GM13977 (cell line): Measurements from ENCODE around the gene CRB3.

Experiments used
- DNase-seq: peaks from one replicate; pipeline ENCODE4 v3.0.0; 2012; ENCODE audit warnings: low spot score
- in situ Hi-C: fragments of 300-500 bp; cut with MboI; formaldehyde crosslinking; loops from one replicate; pipeline ENCODE4 v1.12.0; 2022; ENCODE audit warnings: low sequenced_read_pairs, low pct_unique_long_range_greater_than_20kb, mixed read lengths, inconsistent platforms; ENCODE audit not compliant: unreplicated experiment
- TF ChIP-seq, protein P1 (sequence below): IDR thresholded peaks from 2 replicates; pipeline ENCODE4 v1.5.1; 2012; ENCODE audit warnings: mild to moderate bottlenecking, control low read depth; ENCODE audit not compliant: insufficient read depth; ENCODE audit errors: extremely low read depth, missing control alignments

Gene CRB3

DNA sequence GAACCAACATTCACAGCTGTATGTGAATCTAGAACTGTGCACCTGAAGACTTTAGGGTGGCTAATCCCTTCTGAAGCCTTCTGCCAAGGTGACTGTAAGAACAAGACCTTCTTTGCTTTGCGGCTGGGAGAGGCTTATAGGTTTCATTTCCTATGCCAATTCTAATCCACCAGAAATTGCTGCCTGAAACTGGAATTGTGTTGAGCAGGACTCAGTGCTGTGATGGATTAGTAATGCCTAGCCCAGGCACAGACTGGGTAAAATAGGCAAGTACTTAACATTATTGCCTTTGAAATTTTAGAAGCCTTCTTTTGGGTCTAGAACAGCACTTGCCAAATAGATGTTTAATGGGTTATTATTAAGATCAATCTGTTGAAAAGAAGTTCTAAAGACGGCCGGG lies 16.0 kb upstream of the CRB3 start:
- TF ChIP-seq, protein P1, sequence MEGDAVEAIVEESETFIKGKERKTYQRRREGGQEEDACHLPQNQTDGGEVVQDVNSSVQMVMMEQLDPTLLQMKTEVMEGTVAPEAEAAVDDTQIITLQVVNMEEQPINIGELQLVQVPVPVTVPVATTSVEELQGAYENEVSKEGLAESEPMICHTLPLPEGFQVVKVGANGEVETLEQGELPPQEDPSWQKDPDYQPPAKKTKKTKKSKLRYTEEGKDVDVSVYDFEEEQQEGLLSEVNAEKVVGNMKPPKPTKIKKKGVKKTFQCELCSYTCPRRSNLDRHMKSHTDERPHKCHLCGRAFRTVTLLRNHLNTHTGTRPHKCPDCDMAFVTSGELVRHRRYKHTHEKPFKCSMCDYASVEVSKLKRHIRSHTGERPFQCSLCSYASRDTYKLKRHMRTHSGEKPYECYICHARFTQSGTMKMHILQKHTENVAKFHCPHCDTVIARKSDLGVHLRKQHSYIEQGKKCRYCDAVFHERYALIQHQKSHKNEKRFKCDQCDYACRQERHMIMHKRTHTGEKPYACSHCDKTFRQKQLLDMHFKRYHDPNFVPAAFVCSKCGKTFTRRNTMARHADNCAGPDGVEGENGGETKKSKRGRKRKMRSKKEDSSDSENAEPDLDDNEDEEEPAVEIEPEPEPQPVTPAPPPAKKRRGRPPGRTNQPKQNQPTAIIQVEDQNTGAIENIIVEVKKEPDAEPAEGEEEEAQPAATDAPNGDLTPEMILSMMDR = no peak
- in situ Hi-C loops = no loop called here
- DNase-seq = no peak

DNA sequence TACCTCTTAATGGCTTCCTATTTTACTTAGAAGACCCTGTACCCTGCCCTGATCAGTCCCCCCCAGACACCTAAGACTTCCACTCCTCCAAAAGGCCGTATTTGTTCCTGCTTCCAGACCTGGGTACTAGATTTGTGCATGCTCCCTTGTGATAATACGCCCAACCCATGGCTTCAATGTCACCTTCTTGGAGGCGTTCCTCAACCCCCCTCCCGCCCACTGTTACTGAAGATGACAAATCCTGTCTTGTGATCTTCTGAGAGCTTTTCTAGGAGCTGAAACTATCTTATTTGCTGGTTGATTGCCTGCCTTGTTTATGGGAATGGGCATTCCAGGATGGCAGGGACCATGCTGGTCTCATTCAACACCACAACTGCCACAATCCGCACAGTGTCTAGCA lies 13.9 kb upstream of the CRB3 start:
- TF ChIP-seq, protein P1 = no peak
- DNase-seq = no peak
- in situ Hi-C loops = no loop called here

DNA sequence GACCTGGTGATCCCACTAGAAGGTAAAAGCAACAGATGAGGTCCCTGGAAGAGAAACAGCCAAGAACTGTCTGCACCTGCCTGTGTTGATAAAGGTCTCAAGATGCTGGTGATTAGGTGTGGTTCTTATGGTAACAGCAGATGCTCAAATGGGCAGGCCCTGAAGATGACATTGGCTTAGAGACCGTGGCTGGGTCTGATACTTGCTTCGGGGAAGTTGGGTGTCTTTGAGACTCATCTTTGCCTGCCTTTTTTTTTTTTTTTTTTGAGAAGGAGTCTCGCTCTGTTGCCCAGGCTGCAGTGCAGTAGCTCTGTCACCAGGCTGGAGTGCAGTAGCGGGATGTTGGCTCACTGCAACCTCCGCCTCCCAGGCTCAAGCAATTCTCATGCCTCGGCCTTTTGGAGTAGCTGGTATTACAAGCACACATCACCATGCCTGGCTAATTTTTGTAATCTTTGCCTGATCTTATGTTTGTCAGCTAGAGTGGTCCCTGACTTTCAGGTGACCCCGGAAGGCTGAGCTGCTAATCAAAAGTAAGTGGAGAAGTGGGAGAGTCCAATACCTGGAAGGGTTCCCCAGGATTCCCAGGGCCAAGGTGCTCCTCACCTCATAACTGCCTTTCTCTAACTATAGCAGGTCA lies 12.4 kb upstream of the CRB3 start:
- TF ChIP-seq, protein P1 = no peak
- DNase-seq = no peak
- in situ Hi-C loops = no loop called here

DNA sequence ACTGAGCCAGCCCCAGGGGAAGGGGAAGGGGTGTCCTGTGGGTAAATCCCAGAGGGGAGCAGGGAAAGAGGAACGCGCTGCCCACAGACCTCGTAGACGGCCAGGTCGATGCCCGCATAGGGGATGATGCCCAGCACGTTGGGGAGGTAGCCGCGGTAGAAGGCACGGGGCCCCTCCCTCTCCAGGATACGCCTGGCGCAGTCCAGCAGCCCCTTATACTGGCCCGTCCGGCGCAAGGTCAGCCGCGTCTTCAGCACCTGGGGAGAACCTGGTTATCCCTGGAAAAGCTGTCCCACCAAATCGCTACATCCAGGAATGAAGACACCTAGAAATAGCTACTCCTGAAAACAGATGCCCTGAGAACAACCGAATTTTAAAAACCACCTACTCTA lies 11.9 kb upstream of the CRB3 start:
- TF ChIP-seq, protein P1 = no peak
- in situ Hi-C loops = no loop called here
- DNase-seq = no peak

DNA sequence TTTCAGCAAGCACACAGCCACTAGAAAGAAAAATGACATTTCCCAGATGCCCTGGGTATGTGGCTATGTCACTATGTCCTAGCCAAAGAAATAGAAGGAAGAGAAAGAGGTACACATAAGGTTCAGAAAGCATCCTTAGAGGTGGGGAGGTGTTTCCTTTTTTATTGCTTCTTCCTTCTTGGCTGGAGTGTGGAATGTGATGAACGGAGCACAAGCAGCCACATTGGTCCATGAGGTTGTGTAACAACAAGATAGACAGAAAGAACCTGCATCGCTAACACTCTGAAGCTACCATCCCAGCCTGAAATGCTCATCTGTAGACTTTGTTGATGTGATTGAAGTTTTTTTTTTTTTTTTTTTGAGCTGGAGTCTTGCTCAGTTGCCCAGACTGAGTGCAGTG lies 11.2 kb upstream of the CRB3 start:
- TF ChIP-seq, protein P1 = no peak
- DNase-seq = no peak
- in situ Hi-C loops = no loop called here

DNA sequence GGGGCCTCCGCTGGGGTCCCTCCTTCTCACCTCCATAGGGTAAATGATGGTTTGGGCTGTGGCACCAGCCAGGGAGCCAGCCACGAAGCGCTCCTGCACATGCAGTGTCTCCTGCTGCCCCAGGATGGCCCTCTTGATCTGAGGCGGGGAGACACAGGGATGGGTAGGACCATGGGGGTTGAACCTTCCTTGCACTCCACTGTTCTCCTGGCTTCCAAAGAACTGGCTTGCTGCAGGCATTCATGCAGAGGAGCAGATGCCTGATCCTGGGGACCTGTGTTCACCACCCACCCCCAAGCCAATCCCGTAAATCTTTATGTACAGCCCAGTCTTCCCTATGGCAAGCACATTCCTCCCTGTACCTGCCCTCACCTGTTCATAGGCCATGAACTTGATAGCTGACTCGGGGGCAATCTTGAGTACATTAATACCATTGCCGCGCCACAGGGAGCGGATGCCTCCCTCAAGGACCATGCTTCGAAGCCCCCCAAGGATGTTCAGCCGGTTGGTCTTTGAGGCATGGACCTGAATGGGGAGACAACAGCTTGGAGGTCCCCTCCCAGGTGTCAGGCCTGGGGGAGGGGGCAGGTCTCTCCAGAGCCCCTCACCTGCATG lies 10.0 kb upstream of the CRB3 start:
- in situ Hi-C loops = no loop called here
- DNase-seq = no peak
- TF ChIP-seq, protein P1 = no peak
